ENCODE results near the gene HHIPL1. TPM values are rescaled to one million over a fixed set of nuclear protein-coding genes. Genes with fewer than 3 reads are reported as not detected.

Gene HHIPL1
- total RNA-seq, 2 experiments from 2014 or later: not detected

- Mint-ChIP-seq H3K9me3 (ENCODE audit: insufficient read depth) (no peaks in the 10 kb centered on the region), H3K4me3 (no peak overlapping the region), H3K4me1 (ENCODE audit: low read depth) (peaks cover 5% of the 10 kb centered on the region), H3K27me3 (ENCODE audit: low read depth) (peaks cover 4% of the 10 kb centered on the region), H3K27ac (no peak overlapping the region), H3K36me3 (ENCODE audit: low read depth) (no peaks in the 10 kb centered on the region)
- ATAC-seq: no peak
- ChIA-PET CTCF (interaction anchor here (1.3 kb wide), 1 partner anchor 21 kb away, joined by 4 read pairs; no protein-coding TSS in a partner anchor), POLR2A (interaction anchor here (1.1 kb wide), 1 partner anchor 10 kb away, joined by 3 read pairs; no protein-coding TSS in a partner anchor)
- no peak for DNase-seq
Measured at GRCh38 chr14:99667821-99668220, 22.9 kb downstream of the HHIPL1 start.

GRCh38 chr14:99668307-99669295, 23.7 kb downstream of the HHIPL1 start:
- H3K9me3 Mint-ChIP-seq (ENCODE audit: insufficient read depth): no peaks in the 10 kb centered on the region
- ATAC-seq: no peak
- H3K4me1 Mint-ChIP-seq (ENCODE audit: low read depth): peaks cover 7% of the 10 kb centered on the region
- no peak for DNase-seq
- CTCF ChIA-PET: interaction anchor here (0.8 to 1.3 kb wide), 3 partner anchors 18 to 135 kb away, joined by 4 read pairs; no protein-coding TSS in a partner anchor
- H3K4me3 Mint-ChIP-seq: no peak overlapping the region
- H3K36me3 Mint-ChIP-seq (ENCODE audit: low read depth): no peaks in the 10 kb centered on the region
- peaks cover 3% of the 10 kb centered on the region for H3K27me3 Mint-ChIP-seq (ENCODE audit: low read depth)
- POLR2A ChIA-PET: no interaction called here
- H3K27ac Mint-ChIP-seq: no peak overlapping the region

GRCh38 chr14:99670361-99671234, 25.7 kb downstream of the HHIPL1 start:
- DNase-seq (no peak), ATAC-seq (no peak)
- Mint-ChIP-seq H3K27me3 (ENCODE audit: low read depth) (no peaks in the 10 kb centered on the region), H3K27ac (no peak overlapping the region), H3K4me1 (ENCODE audit: low read depth) (peaks cover 7% of the 10 kb centered on the region), H3K36me3 (ENCODE audit: low read depth) (no peaks in the 10 kb centered on the region), H3K4me3 (no peak overlapping the region), H3K9me3 (ENCODE audit: insufficient read depth) (no peaks in the 10 kb centered on the region)
- ChIA-PET CTCF (no interaction called here), POLR2A (no interaction called here)

GRCh38 chr14:99671235-99672224, 26.6 kb downstream of the HHIPL1 start:
- Mint-ChIP-seq H3K36me3 (ENCODE audit: low read depth) (no peaks in the 10 kb centered on the region), H3K27ac (no peak overlapping the region), H3K27me3 (ENCODE audit: low read depth) (no peaks in the 10 kb centered on the region), H3K4me3 (no peak overlapping the region), H3K4me1 (ENCODE audit: low read depth) (peaks cover 11% of the 10 kb centered on the region), H3K9me3 (ENCODE audit: insufficient read depth) (no peaks in the 10 kb centered on the region)
- ChIA-PET POLR2A (no interaction called here), CTCF (interaction anchor here (1.4 kb wide), 1 partner anchor 11 kb away, joined by 9 read pairs; no protein-coding TSS in a partner anchor)
- DNase-seq (no peak), ATAC-seq (no peak)

DNA sequence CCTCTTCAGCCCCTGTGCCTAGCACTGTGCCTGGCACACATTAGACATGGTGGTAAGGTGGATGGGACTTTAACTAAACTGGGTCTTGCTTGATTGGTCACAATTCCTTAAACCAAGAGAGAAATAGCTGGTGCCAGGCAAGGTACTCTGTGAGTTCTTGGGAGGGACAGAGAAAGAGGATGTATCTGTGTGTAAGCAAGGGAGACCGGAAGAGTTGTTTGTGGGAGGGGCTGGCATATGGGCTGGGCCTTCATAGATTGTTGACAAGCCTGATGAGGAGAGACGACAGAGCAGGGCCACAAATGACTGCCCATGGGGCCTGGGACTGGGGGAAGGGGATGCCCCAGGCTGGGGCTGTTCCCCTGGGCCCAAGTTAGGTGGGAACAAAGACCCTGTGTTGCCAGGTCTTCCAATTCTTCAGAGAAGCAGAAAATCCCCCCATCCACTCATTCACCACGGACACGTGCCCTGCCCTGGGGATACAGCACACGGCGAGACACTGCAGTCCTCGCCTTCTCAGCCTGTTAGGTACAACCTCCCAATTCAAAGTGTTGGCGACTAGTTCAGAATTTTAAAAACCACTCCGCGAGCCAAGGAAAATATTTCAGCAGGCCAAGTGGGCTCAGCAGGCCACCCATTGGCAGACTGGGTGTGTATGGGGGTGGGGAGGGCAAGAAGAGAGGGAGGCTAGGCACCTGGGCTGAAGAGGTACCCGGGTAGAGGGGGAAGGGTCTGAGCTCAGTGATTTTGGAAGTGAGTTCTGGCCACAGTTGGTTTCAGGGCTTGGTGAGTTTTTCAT, 27.8 kb downstream of the HHIPL1 start:
- H3K4me1 Mint-ChIP-seq (ENCODE audit: low read depth): peaks cover 16% of the 10 kb centered on the region
- H3K9me3 Mint-ChIP-seq (ENCODE audit: insufficient read depth): no peaks in the 10 kb centered on the region
- CTCF ChIA-PET: interaction anchor here (1.4 kb wide), 1 partner anchor 10 kb away, joined by 9 read pairs; no protein-coding TSS in a partner anchor
- no peaks in the 10 kb centered on the region for H3K27me3 Mint-ChIP-seq (ENCODE audit: low read depth)
- H3K4me3 Mint-ChIP-seq: no peak overlapping the region
- DNase-seq: peak; percentile 53
- POLR2A ChIA-PET: no interaction called here
- H3K27ac Mint-ChIP-seq: peak overlapping the region; percentile 83
- no peaks in the 10 kb centered on the region for H3K36me3 Mint-ChIP-seq (ENCODE audit: low read depth)
- ATAC-seq: peak; percentile 71

DNA sequence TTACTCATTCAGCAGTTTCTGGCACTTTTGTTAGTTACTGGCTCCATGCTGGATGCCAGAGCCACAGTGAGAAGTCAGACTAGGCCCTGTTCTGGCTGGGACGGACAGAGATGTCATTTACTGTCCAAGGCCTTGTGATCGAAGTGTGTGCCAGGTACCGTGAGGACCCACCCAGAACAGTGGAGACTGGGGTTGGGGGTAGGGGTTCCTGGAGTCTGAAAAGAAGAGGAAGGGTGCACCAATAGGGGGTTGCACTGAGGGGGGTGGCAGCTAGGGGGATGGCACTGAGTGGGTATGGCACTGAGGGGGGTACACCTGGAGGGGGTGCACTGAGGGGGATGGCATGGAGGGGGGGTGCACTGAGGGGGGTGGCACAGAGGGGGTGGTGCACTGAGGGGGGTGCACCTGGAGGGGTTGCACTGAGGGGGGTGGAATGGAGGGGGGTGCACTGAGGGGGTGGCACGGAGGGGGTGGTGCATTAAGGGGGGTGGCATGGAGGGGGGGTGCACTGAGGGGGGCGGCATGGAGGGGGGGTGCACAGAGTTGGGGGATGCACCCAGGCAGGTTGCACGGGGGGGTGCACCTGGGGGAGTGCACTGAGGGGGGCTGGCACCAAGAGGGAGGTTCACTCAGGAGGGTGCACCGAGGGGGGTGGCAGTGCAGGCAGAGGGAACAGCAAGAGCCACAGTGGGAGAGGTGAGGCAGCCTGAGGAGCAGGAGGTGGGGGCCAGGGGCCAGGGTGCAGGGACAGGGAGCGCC, 28.6 kb downstream of the HHIPL1 start:
- H3K27ac Mint-ChIP-seq: no peak overlapping the region
- POLR2A ChIA-PET: no interaction called here
- peaks cover 16% of the 10 kb centered on the region for H3K4me1 Mint-ChIP-seq (ENCODE audit: low read depth)
- no peaks in the 10 kb centered on the region for H3K27me3 Mint-ChIP-seq (ENCODE audit: low read depth)
- H3K9me3 Mint-ChIP-seq (ENCODE audit: insufficient read depth): peaks cover 6% of the 10 kb centered on the region
- CTCF ChIA-PET: interaction anchor here (1.4 kb wide), 1 partner anchor 9 kb away, joined by 9 read pairs; no protein-coding TSS in a partner anchor
- no peak for DNase-seq
- no peak overlapping the region for H3K4me3 Mint-ChIP-seq
- no peak for ATAC-seq
- H3K36me3 Mint-ChIP-seq (ENCODE audit: low read depth): no peaks in the 10 kb centered on the region

DNA sequence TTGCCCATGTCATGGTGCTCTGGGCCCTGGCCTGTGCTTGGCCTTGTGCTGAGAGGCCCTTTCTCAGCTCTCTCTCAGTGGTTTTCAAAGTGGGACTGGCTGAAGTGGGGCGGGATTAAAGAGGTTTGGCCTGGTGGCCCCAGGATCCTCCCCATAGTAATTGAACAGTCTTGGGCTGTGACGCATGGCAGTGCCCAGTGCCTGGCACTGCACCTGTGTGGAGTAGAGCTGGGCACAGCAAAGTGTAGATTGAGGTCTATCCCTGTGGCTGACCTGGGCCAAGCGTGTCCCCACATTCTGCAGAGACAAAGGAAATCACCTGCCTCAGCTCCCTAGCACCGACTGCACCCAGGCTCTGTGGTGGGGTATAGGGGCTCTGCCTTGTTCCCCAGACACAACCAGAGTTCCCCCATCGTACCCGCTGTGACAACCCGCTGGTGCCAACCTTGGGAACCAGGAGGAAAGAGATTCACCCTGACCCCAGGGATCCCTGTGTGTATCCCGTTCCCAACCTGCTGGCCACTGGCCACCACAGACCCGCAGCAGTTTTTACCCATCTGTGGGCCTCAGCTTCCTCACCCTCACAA, 29.2 kb downstream of the HHIPL1 start:
- ChIA-PET POLR2A (no interaction called here), CTCF (no interaction called here)
- H3K27ac Mint-ChIP-seq: no peak overlapping the region
- no peaks in the 10 kb centered on the region for H3K27me3 Mint-ChIP-seq (ENCODE audit: low read depth)
- H3K4me3 Mint-ChIP-seq: no peak overlapping the region
- H3K36me3 Mint-ChIP-seq (ENCODE audit: low read depth): no peaks in the 10 kb centered on the region
- no peak for ATAC-seq
- no peak for DNase-seq
- H3K9me3 Mint-ChIP-seq (ENCODE audit: insufficient read depth): peaks cover 6% of the 10 kb centered on the region
- peaks cover 16% of the 10 kb centered on the region for H3K4me1 Mint-ChIP-seq (ENCODE audit: low read depth)

DNA sequence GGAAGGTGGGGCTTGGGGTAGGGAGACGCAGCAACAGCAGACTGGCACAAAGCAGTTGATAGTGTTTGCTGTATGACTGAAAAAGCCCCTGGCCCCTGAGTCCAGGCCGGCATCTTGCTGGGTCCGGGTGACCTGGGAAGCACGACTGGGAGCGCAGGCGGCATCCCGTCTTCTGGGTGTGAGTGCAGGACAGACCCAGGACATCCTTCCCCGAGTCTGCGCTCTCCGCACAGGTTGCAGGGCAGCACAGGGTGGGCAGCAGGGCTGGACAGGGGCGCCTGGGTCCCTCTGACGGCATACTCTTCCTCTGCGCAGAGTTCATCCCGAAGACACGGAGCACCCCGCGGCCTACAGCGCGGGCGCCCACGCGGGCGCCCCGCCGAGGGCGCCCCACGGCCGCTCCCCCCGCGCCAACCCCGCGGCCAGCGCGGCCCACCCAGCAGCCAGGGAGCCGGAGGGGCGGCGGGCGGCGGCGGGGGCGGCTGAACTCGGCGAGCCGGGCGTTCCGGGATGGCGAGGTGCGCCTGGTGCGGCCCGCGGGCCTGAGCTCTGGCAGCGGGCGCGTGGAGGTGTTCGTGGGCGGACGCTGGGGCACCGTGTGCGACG, 29.9 kb downstream of the HHIPL1 start:
- H3K4me3 Mint-ChIP-seq: no peak overlapping the region
- H3K27ac Mint-ChIP-seq: no peak overlapping the region
- ChIA-PET CTCF (no interaction called here), POLR2A (no interaction called here)
- no peak for DNase-seq
- no peaks in the 10 kb centered on the region for H3K27me3 Mint-ChIP-seq (ENCODE audit: low read depth)
- no peak for ATAC-seq
- H3K4me1 Mint-ChIP-seq (ENCODE audit: low read depth): peaks cover 16% of the 10 kb centered on the region
- peaks cover 6% of the 10 kb centered on the region for H3K9me3 Mint-ChIP-seq (ENCODE audit: insufficient read depth)
- no peaks in the 10 kb centered on the region for H3K36me3 Mint-ChIP-seq (ENCODE audit: low read depth)

- Mint-ChIP-seq H3K9me3 (ENCODE audit: insufficient read depth) (peaks cover 6% of the 10 kb centered on the region), H3K27me3 (ENCODE audit: low read depth) (no peaks in the 10 kb centered on the region), H3K36me3 (ENCODE audit: low read depth) (no peaks in the 10 kb centered on the region), H3K4me3 (no peak overlapping the region), H3K27ac (no peak overlapping the region), H3K4me1 (ENCODE audit: low read depth) (peaks cover 16% of the 10 kb centered on the region)
- ChIA-PET CTCF (interaction anchor here (0.8 kb wide), 1 partner anchor 10 kb away, joined by 4 read pairs; the partner anchor contains the start of gene CYP46A1), POLR2A (no interaction called here)
- no peak for DNase-seq
- no peak for ATAC-seq
Measured at GRCh38 chr14:99675382-99675835, 30.5 kb downstream of the HHIPL1 start.

Data from activated CD8-positive, alpha-beta T cell treated with anti-CD3 and anti-CD28 coated beads, Interleukin-2, amount 10 ng/mL, durations not matched to agents 7 days and 5 days (primary cell).